Retinal pigment epithelial cell (primary cell): ENCODE results near the gene ANO4.
A peak's percentile ranks its signal among the peaks of the same experiment; 100 is the strongest.

Source experiments
- DNase-seq: peaks from one replicate; pipeline ENCODE4 v3.0.0-alpha.2; 2010; ENCODE audit warnings: low read depth
- H3K4me3 ChIP-seq: 2 replicates; pipeline ENCODE4 v1.5.1; 2011; ENCODE audit warnings: mild to moderate bottlenecking, low read length, control low read depth, moderate library complexity
- TF ChIP-seq, protein P1 (sequence below): conservative IDR thresholded peaks from 2 replicates; pipeline ENCODE4 v1.5.1; 2011; ENCODE audit warnings: low read depth, low read length, control low read depth, inconsistent platforms

Gene ANO4

DNA sequence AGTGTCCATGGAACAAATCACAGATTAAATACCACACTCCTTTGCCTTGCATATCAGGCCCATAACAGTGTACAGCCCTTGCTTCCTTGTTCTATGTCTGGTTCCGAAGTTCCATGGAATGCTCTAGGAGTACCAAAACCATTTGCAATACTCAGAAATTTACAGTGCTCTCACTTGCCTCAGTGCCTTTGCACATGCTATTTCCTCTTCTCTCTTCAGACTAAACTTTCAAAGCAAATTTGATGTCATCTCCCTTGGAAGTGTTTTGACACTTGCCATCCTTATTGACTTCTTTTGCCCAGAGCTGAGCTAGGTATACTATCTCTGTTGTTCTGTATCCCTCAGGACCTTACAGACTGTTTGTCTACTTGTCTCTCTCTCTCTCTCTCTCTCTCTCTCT lies 6.1 kb downstream of the ANO4 start:
- TF ChIP-seq, protein P1, sequence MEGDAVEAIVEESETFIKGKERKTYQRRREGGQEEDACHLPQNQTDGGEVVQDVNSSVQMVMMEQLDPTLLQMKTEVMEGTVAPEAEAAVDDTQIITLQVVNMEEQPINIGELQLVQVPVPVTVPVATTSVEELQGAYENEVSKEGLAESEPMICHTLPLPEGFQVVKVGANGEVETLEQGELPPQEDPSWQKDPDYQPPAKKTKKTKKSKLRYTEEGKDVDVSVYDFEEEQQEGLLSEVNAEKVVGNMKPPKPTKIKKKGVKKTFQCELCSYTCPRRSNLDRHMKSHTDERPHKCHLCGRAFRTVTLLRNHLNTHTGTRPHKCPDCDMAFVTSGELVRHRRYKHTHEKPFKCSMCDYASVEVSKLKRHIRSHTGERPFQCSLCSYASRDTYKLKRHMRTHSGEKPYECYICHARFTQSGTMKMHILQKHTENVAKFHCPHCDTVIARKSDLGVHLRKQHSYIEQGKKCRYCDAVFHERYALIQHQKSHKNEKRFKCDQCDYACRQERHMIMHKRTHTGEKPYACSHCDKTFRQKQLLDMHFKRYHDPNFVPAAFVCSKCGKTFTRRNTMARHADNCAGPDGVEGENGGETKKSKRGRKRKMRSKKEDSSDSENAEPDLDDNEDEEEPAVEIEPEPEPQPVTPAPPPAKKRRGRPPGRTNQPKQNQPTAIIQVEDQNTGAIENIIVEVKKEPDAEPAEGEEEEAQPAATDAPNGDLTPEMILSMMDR: no peak
- no peak for DNase-seq
- no peak overlapping the region for H3K4me3 ChIP-seq

DNA sequence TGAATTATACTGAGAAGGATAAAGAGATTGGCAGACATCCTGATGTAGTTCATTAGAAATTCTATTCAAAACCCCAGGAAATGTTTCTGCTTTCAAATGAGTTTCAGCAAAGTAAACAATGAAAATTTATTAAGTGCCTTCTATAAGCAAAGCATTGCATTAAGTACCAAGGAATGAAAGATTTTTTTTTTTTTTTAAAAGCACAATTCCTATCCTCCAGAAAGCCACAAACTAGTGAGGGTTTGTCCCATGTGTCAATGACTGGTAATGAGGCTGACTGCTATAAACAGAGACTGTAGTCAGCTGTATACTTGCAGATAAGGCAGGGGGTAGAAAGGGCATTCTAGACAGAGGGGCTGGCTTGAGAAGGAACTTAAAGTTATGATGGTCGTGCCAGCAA lies 6.7 kb downstream of the ANO4 start:
- no peak overlapping the region for H3K4me3 ChIP-seq
- DNase-seq: no peak
- TF ChIP-seq, protein P1: no peak

DNA sequence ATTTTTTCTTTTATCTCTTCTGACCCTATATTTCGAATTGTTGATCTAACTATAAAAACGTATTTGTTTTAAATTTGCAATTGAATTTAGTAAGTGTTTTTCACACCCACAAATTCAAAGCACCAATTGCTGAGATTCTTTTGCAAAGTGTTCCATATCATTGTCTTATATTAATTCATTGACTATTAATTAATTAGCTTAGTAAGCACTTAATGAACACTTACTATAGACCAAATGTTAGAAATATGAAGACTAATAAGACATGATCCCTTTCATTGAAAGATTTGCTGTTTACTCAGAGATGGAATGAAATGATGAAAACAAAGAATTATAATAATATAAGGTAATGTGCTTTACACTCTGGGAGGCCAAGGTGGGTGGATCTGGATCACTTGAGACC lies 14.2 kb downstream of the ANO4 start:
- no peak for DNase-seq
- H3K4me3 ChIP-seq: no peak overlapping the region
- TF ChIP-seq, protein P1: no peak

DNA sequence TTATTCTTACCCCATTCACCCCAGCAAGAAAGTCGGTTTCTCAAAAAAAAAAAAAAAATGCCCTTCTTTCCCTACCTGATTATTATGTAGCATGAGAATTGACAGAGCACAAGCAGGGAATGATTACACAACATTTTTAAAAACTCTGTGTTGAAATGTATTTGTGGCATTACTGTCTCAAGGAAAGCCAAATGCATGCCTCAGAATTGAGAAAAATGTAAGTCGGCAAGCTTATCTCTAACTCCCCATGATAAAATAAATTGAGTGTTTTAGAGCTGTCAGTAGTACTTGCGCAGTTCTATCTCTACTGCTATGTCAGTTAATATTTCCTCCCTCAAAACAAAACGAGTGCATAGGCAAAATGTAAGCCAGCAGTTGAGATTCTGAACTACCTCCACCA lies 25.7 kb downstream of the ANO4 start:
- H3K4me3 ChIP-seq: no peak overlapping the region
- TF ChIP-seq, protein P1: no peak
- DNase-seq: no peak

DNA sequence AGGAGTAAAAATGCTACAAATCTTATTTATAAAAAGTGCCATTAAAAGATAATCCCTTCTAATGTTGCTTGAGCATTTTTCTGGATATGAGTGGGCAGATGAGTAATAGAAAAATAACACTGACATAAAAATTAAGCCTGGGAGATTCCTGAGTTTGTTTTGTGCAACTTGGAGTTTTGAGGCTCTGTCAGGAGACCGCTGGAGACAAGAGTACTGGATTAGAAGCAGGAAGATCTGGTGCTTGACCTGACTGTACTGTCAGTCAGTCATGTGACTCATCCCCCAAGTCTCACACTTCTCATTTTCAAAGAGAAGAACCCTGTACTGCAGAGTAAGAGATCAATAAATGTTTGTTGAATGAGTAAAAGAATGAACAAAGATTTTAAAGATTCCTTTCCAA lies 29.4 kb downstream of the ANO4 start:
- peak; percentile 5 for DNase-seq
- H3K4me3 ChIP-seq: no peak overlapping the region
- TF ChIP-seq, protein P1: no peak

DNA sequence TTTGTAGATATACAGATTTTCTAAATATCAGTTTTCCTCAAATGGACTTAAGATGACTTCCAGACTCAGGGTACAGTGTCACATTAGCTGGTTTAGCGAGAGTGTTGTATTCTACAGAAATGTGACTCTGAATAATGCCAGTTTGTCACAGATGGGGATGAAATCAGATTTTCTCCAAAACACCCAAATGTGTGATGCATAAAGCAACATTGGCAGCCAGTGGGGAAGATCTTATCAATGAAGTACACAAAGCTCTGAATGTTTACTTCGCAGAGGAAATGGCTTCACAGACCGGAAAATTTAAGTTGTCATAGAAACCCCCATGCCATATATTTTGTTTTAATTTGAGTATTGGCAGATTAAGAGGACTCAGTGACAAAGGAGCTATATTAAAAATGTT lies 29.9 kb downstream of the ANO4 start:
- no peak overlapping the region for H3K4me3 ChIP-seq
- TF ChIP-seq, protein P1: no peak
- no peak for DNase-seq

DNA sequence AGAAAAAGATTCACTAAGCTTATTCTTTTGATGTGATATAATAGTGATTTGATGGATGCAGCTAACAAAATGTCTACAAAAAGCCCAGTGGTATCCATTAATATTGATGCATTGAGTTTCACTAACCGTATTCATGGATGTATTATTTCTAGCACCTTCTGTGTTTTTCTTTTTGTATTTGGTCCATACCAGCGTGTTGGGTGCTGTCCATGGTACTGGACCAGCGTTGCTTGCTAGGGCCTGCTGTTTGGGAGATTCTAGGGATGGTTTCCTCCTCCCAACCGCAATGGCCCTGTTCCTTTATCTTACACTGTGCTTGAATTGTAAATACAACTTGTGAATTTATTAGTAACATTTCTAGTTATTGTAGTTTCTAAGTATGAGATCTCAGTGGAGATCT lies 31.7 kb downstream of the ANO4 start:
- no peak overlapping the region for H3K4me3 ChIP-seq
- DNase-seq: peak; percentile 18
- TF ChIP-seq, protein P1: no peak
